H9 (cell line): ENCODE data around the gene GPHA2. TPM values are rescaled to one million over a fixed set of nuclear protein-coding genes. Genes with fewer than 3 reads are reported as not detected.

Source experiments
- DNase-seq: peaks from one replicate; pipeline ENCODE4 v3.0.0-alpha.2; 2017
- H2AFZ ChIP-seq: one replicate; pipeline ENCODE4 v1.6.1; 2013; ENCODE audit warnings: mild to moderate bottlenecking, low read length, control low read depth, moderate library complexity
- H2AK5ac ChIP-seq: 2 replicates; pipeline ENCODE4 v1.6.1; 2013; ENCODE audit warnings: low read length, control low read depth, mixed read lengths; ENCODE audit not compliant: insufficient read length
- H2BK120ac ChIP-seq: one replicate; pipeline ENCODE4 v1.6.1; 2013; ENCODE audit warnings: low read depth, mild to moderate bottlenecking, low read length, control low read depth, inconsistent platforms; ENCODE audit not compliant: poor library complexity, severe bottlenecking
- H2BK12ac ChIP-seq: 2 replicates; pipeline ENCODE4 v1.6.1; 2013; ENCODE audit warnings: low read length, control low read depth, mixed read lengths, low read depth; ENCODE audit not compliant: insufficient read length
- H2BK15ac ChIP-seq: 2 replicates; pipeline ENCODE4 v1.6.1; 2013; ENCODE audit warnings: low read depth, low read length, control low read depth
- H2BK20ac ChIP-seq: one replicate; pipeline ENCODE4 v1.6.1; 2013; ENCODE audit warnings: low read depth, mild to moderate bottlenecking, low read length, control low read depth, inconsistent platforms; ENCODE audit not compliant: poor library complexity, severe bottlenecking
- H2BK5ac ChIP-seq: 2 replicates; pipeline ENCODE4 v1.6.1; 2013; ENCODE audit warnings: low read length, control low read depth, mixed read lengths; ENCODE audit not compliant: insufficient read length
- H3K14ac ChIP-seq: 2 replicates; pipeline ENCODE4 v1.6.1; 2013; ENCODE audit warnings: low read length, control low read depth; ENCODE audit not compliant: insufficient read depth
- H3K18ac ChIP-seq: 2 replicates; pipeline ENCODE4 v1.6.1; 2013; ENCODE audit warnings: low read depth, mild to moderate bottlenecking, mixed read lengths, low read length, control low read depth; ENCODE audit not compliant: insufficient read length
- H3K23ac ChIP-seq: 2 replicates; pipeline ENCODE4 v1.6.1; 2013; ENCODE audit warnings: low read length, control low read depth, mixed read lengths, low read depth; ENCODE audit not compliant: insufficient read length
- H3K23me2 ChIP-seq: 2 replicates; pipeline ENCODE4 v1.6.1; 2013; ENCODE audit warnings: low read depth, mild to moderate bottlenecking, mixed read lengths, low read length, control low read depth; ENCODE audit not compliant: insufficient read length, poor library complexity, severe bottlenecking
- H3K27ac ChIP-seq: 2 replicates; pipeline ENCODE4 v1.5.1; 2013; ENCODE audit warnings: low read length, control low read depth, mixed read lengths, low read depth; ENCODE audit not compliant: insufficient read length
- H3K27me3 ChIP-seq: 2 replicates; pipeline ENCODE4 v1.6.1; 2013; ENCODE audit warnings: low read length, control low read depth, inconsistent platforms; ENCODE audit not compliant: insufficient read depth
- H3K4ac ChIP-seq: 2 replicates; pipeline ENCODE4 v1.6.1; 2013; ENCODE audit warnings: low read depth, mild to moderate bottlenecking, control low read depth, inconsistent platforms, low read length, moderate library complexity
- H3K4me1 ChIP-seq: 2 replicates; pipeline ENCODE4 v1.6.1; 2013; ENCODE audit warnings: low read length, control low read depth, inconsistent platforms; ENCODE audit not compliant: insufficient read depth
- H3K4me2 ChIP-seq: 2 replicates; pipeline ENCODE4 v1.6.1; 2013; ENCODE audit warnings: low read length, control low read depth, mixed read lengths; ENCODE audit not compliant: insufficient read length, insufficient read depth
- H3K56ac ChIP-seq: 2 replicates; pipeline ENCODE4 v1.6.1; 2013; ENCODE audit warnings: low read depth, mild to moderate bottlenecking, mixed read lengths, low read length, control low read depth; ENCODE audit not compliant: insufficient read length
- H3K79me1 ChIP-seq: 2 replicates; pipeline ENCODE4 v1.6.1; 2013; ENCODE audit warnings: low read depth, mild to moderate bottlenecking, moderate library complexity, low read length, control low read depth, inconsistent platforms; ENCODE audit not compliant: insufficient read depth, poor library complexity, severe bottlenecking
- H3K79me2 ChIP-seq: 2 replicates; pipeline ENCODE4 v1.6.1; 2013; ENCODE audit warnings: low read length, control low read depth, inconsistent platforms; ENCODE audit not compliant: insufficient read depth
- H3K9ac ChIP-seq: 2 replicates; pipeline ENCODE4 v1.6.1; 2013; ENCODE audit warnings: low read length, control low read depth, mixed read lengths; ENCODE audit not compliant: insufficient read length; ENCODE audit errors: extremely low read depth
- H3K9me3 ChIP-seq: one replicate; pipeline ENCODE4 v1.6.1; 2013; ENCODE audit warnings: low read depth, low read length, inconsistent platforms; ENCODE audit not compliant: control insufficient read depth
- H3T11ph ChIP-seq: one replicate; pipeline ENCODE4 v1.6.1; 2013; ENCODE audit warnings: mild to moderate bottlenecking, low read length, control low read depth, inconsistent platforms
- H4K20me1 ChIP-seq: one replicate; pipeline ENCODE4 v1.6.1; 2013; ENCODE audit not compliant: control insufficient read depth, insufficient read length, insufficient read depth
- H4K5ac ChIP-seq: 2 replicates; pipeline ENCODE4 v1.6.1; 2013; ENCODE audit warnings: low read depth, mild to moderate bottlenecking, mixed read lengths, low read length, control low read depth; ENCODE audit not compliant: insufficient read length
- H4K8ac ChIP-seq: replicated peaks from 2 replicates; pipeline ENCODE4 v1.6.1; 2013; ENCODE audit warnings: low read length, control low read depth, mixed read lengths, low read depth; ENCODE audit not compliant: insufficient read length
- H4K91ac ChIP-seq: 2 replicates; pipeline ENCODE4 v1.6.1; 2013; ENCODE audit warnings: low read depth, mild to moderate bottlenecking, moderate library complexity, mixed read lengths, low read length, control low read depth; ENCODE audit not compliant: insufficient read length
- H3K27ac Mint-ChIP-seq, 3 experiments: 2 replicates in 2 of 3; 3 replicates in 1 of 3; pipeline ENCODE4 v1.8.0; 2020 to 2021; ENCODE audit warnings: mixed read lengths in 3 of 3, mild to moderate bottlenecking in 1 of 3, moderate library complexity in 1 of 3
- H3K27me3 Mint-ChIP-seq: 2 replicates; pipeline ENCODE4 v1.8.0; 2021; ENCODE audit warnings: low read depth, mild to moderate bottlenecking, moderate library complexity, mixed read lengths
- H3K36me3 Mint-ChIP-seq, 3 experiments: 2 replicates in 2 of 3; 3 replicates in 1 of 3; pipeline ENCODE4 v1.8.0; 2020 to 2021; ENCODE audit warnings: low read depth in 3 of 3, mixed read lengths in 3 of 3; ENCODE audit not compliant: insufficient read depth in 1 of 3
- H3K4me1 Mint-ChIP-seq, 2 experiments: 2 replicates each; pipeline ENCODE4 v1.8.0; 2020; ENCODE audit warnings: mixed read lengths in 2 of 2
- H3K4me3 Mint-ChIP-seq, 2 experiments: 2 replicates in 1 of 2; 3 replicates in 1 of 2; pipeline ENCODE4 v1.8.0; 2020 to 2021; ENCODE audit warnings: mild to moderate bottlenecking in 2 of 2, mixed read lengths in 2 of 2, moderate library complexity in 1 of 2
- H3K9me3 Mint-ChIP-seq, 2 experiments: 2 replicates in 1 of 2; 3 replicates in 1 of 2; pipeline ENCODE4 v1.8.0; 2020; ENCODE audit warnings: mild to moderate bottlenecking in 2 of 2, mixed read lengths in 2 of 2, moderate library complexity in 1 of 2
- CTCF ChIP-seq: fragments of 200-600 bp; sonication (generic); conservative IDR thresholded peaks from 3 replicates; pipeline ENCODE4 v1.8.0; 2021; ENCODE audit warnings: antibody characterized with exemption, mild to moderate bottlenecking
- WGBS: extraction: QIAGEN DNeasy Blood & Tissue Kit; methylation state at CpG from one replicate; pipeline ENCODE4 v1.1.7; 2013; ENCODE audit warnings: missing lambda C conversion rate, low lambda C conversion rate, mixed read lengths; ENCODE audit not compliant: insufficient read length; ENCODE audit errors: extremely low coverage; 5-methylcytosine and 5-hydroxymethylcytosine counted together
- total RNA-seq: library from RNA; stranded (reverse); gene quantifications from 2 replicates; pipeline ENCODE4 v1.2.1, GENCODE V29; 2021

The GPHA2 gene
- total RNA-seq, 1 experiment from 2014 or later = 2.1 TPM

GRCh38 chr11:64933935-64934681 is 1.6 kb downstream of the GPHA2 start:
- Histone ChIP-seq H3K9me3 (no peaks in the 10 kb centered on the region), H3K18ac (no peak overlapping the region), H3K56ac (no peak overlapping the region), H2AFZ (no peak overlapping the region), H4K20me1 (no peaks in the 10 kb centered on the region), H2AK5ac (no peak overlapping the region), H3K9ac (no peak overlapping the region), H3K14ac (no peak overlapping the region), H3K27me3 (no peaks in the 10 kb centered on the region), H3T11ph (no peak overlapping the region), H3K4ac (no peak overlapping the region), H3K4me2 (no peak overlapping the region), H3K4me1 (peaks cover 7% of the 10 kb centered on the region; the same call in 1 of the 2 replicates), H3K23me2 (peaks cover 4% of the 10 kb centered on the region), H3K79me2 (no peaks in the 10 kb centered on the region), H3K27ac (no peak overlapping the region), H2BK12ac (no peak overlapping the region), H2BK5ac (no peak overlapping the region), H2BK15ac (no peak overlapping the region), H4K5ac (no peak overlapping the region), H2BK120ac (no peak overlapping the region), H3K79me1 (no peaks in the 10 kb centered on the region), H2BK20ac (no peak overlapping the region), H4K91ac (no peak overlapping the region), H4K8ac (no peak overlapping the region), H3K23ac (no peak overlapping the region)
- H3K36me3 Mint-ChIP-seq = peaks cover 0 to 4% (median 0%) of the 10 kb centered on the region in 3 experiments; a peak in 2 of 7 replicates
- H3K4me1 Mint-ChIP-seq = peaks cover 21 to 51% of the 10 kb centered on the region in 2 experiments
- H3K27me3 Mint-ChIP-seq = peaks cover 7% of the 10 kb centered on the region
- no peak for TF ChIP-seq CTCF
- DNase-seq = no peak
- no peaks in the 10 kb centered on the region for H3K9me3 Mint-ChIP-seq
- H3K27ac Mint-ChIP-seq = peak overlapping the region in 2 of 3 experiments; percentile 17 to 69; a peak in 1 of 7 replicates
- no CpG with 5 or more reads among the region's 10 CpGs for WGBS
- H3K4me3 Mint-ChIP-seq = no peak overlapping the region
